MCF 10A (cell line): ENCODE data around the gene SYT2. TPM values are rescaled to one million over a fixed set of nuclear protein-coding genes. Genes with fewer than 3 reads are reported as not detected.
"Not testable (repeated sequence)": the region's sequence is repeated elsewhere in the genome, so short reads cannot be mapped to it uniquely, and the experiment has no call there.

Source experiments
- BruUV-seq: library from RNA; stranded (reverse); fragments of 400-500 nt; replicated peaks from 2 replicates; lab custom pipeline; 2021; lab: Mats Ljungman, UMichigan
- CTCF ChIA-PET: fragments of 300-600 bp; sonication (Branson Sonifier 250); formaldehyde crosslinking; extraction: SDS; loops from one replicate; lab custom pipeline; 2021; ENCODE audit warnings: antibody characterized with exemption, inconsistent platforms; lab: Yijun Ruan, JAX
- POLR2A ChIA-PET: fragments of 300-600, 350-650 bp; sonication (Branson Sonifier 250); formaldehyde crosslinking; extraction: SDS; loops from one replicate; lab custom pipeline; 2020; ENCODE audit warnings: antibody characterized with exemption, inconsistent platforms; lab: Yijun Ruan, JAX
- DNase-seq: peaks from one replicate; pipeline ENCODE4 v3.0.0-alpha.2; 2018; ENCODE audit not compliant: unreplicated experiment
- H3K27ac Mint-ChIP-seq: one replicate; pipeline ENCODE4 v1.8.0; 2022; ENCODE audit warnings: mild to moderate bottlenecking, low read depth, mixed read lengths; ENCODE audit not compliant: unreplicated experiment
- H3K27me3 Mint-ChIP-seq: one replicate; pipeline ENCODE4 v1.8.0; 2022; ENCODE audit warnings: mixed read lengths; ENCODE audit not compliant: insufficient read depth, unreplicated experiment
- H3K36me3 Mint-ChIP-seq: one replicate; pipeline ENCODE4 v1.8.0; 2022; ENCODE audit warnings: mild to moderate bottlenecking, moderate library complexity, mixed read lengths; ENCODE audit not compliant: insufficient read depth, unreplicated experiment
- H3K4me1 Mint-ChIP-seq: one replicate; pipeline ENCODE4 v1.8.0; 2022; ENCODE audit warnings: mixed read lengths; ENCODE audit not compliant: insufficient read depth, unreplicated experiment
- H3K4me3 Mint-ChIP-seq: one replicate; pipeline ENCODE4 v1.8.0; 2022; ENCODE audit warnings: mild to moderate bottlenecking, moderate library complexity, mixed read lengths; ENCODE audit not compliant: unreplicated experiment
- H3K9me3 Mint-ChIP-seq: one replicate; pipeline ENCODE4 v1.8.0; 2022; ENCODE audit warnings: mixed read lengths; ENCODE audit not compliant: unreplicated experiment
- CTCF ChIP-seq: fragments of 200-600 bp; IDR thresholded peaks from one replicate; pipeline ENCODE4 v1.8.0; 2022; ENCODE audit warnings: antibody characterized with exemption, mild to moderate bottlenecking; ENCODE audit not compliant: unreplicated experiment
- intact Hi-C: fragments of 100-400 bp; cut with micrococcal nuclease; formaldehyde crosslinking; loops from 2 replicates; pipeline ENCODE4 v1.14.1; 2022
- total RNA-seq: library from RNA; stranded (reverse); gene quantifications from 2 replicates; pipeline ENCODE4 v1.2.3, GENCODE V29; 2022

Gene SYT2
- total RNA-seq, 1 experiment from 2014 or later, result not detected

- intact Hi-C loops, result loop anchor here (1.0 kb wide), 1 partner anchor 123 kb away; no protein-coding TSS in a partner anchor
These were observed 85.5 kb downstream of the SYT2 start for GRCh38 chr1:202624781-202625108.

DNA sequence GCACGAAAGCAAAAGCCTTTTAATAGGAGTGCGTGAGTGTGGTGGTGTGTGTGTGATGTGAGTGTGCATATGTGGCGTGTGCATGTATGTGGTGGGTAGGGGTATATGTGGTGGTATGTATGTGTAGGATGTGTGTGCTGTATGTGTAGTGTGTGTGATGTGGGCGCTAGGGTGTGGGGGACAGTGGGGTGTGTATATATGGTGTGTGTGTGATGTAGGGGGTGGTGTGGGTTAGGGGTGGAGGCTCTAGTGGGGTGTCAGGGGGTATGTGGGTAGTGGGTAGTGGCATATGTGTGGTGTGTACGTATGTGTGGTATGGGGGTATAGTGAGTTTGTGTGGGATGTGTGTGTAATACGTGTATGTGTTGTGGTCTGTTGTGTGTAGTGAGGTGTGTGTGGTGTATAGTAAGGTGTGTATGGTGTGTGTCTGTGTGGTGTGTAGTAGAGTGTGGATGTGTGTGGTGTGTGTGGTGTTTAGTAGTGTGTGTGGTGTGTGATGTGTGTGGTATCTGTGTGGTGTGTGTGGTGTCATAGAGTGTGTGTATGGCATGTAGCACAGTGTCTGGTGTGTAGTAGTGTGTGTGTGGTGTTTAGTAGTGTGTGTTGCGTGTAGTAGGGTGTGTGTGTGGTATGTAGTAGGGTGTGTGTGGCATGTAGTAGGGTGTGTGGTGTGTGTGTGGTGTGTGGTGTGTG is 86.0 kb downstream of the SYT2 start:
- Mint-ChIP-seq H3K4me3 (no peak overlapping the region), H3K36me3 (no peaks in the 10 kb centered on the region), H3K27ac (no peak overlapping the region), H3K27me3 (peaks cover 6% of the 10 kb centered on the region), H3K4me1 (no peaks in the 10 kb centered on the region), H3K9me3 (no peaks in the 10 kb centered on the region)
- intact Hi-C loops, result no loop called here
- no TSS peak for BruUV-seq
- CTCF ChIA-PET, result interaction anchor here (0.7 kb wide), 1 partner anchor 9 kb away, joined by 3 read pairs; no protein-coding TSS in a partner anchor
- TF ChIP-seq CTCF, result no peak
- POLR2A ChIA-PET, result interaction anchor here (1.0 kb wide), 1 partner anchor 118 kb away, joined by 3 read pairs; no protein-coding TSS in a partner anchor
- no peak for DNase-seq

More at GRCh38 chr1:202624781-202625108, 85.5 kb downstream of the SYT2 start:
- Mint-ChIP-seq H3K4me3 (no peak overlapping the region), H3K9me3 (no peaks in the 10 kb centered on the region), H3K4me1 (no peaks in the 10 kb centered on the region), H3K36me3 (no peaks in the 10 kb centered on the region), H3K27me3 (peaks cover 12% of the 10 kb centered on the region), H3K27ac (no peak overlapping the region)
- no peak for DNase-seq
- TF ChIP-seq CTCF, result no peak
- ChIA-PET CTCF (interaction anchor here (1.4 to 2.4 kb wide), 2 partner anchors 10 to 24 kb away, joined by 4 to 9 read pairs; no protein-coding TSS in a partner anchor), POLR2A (no interaction called here)
- no TSS peak for BruUV-seq

GRCh38 chr1:202623476-202623875 is 86.8 kb downstream of the SYT2 start:
- H3K27ac Mint-ChIP-seq, intact Hi-C loops, H3K36me3 Mint-ChIP-seq, H3K4me1 Mint-ChIP-seq, H3K27me3 Mint-ChIP-seq, H3K9me3 Mint-ChIP-seq, DNase-seq, BruUV-seq, H3K4me3 Mint-ChIP-seq: not testable (repeated sequence)
- ChIA-PET CTCF (interaction anchor here (0.7 to 1.1 kb wide), 5 partner anchors 9 to 162 kb away, joined by 3 to 4 read pairs (median 3); no protein-coding TSS in a partner anchor), POLR2A (interaction anchor here (1.0 kb wide), 1 partner anchor 118 kb away, joined by 3 read pairs; no protein-coding TSS in a partner anchor)

- Mint-ChIP-seq H3K4me1 (peaks cover 6% of the 10 kb centered on the region), H3K9me3 (no peaks in the 10 kb centered on the region), H3K27ac (no peak overlapping the region), H3K36me3 (no peaks in the 10 kb centered on the region), H3K27me3 (no peaks in the 10 kb centered on the region), H3K4me3 (no peak overlapping the region)
- ChIA-PET CTCF (interaction anchor here (0.7 to 1.1 kb wide), 4 partner anchors 23 to 162 kb away, joined by 3 to 4 read pairs (median 3); no protein-coding TSS in a partner anchor), POLR2A (no interaction called here)
- no TSS peak for BruUV-seq
- DNase-seq, result peak; percentile 21
- intact Hi-C loops, result no loop called here
- no peak for TF ChIP-seq CTCF
These were observed 87.2 kb downstream of the SYT2 start for GRCh38 chr1:202623075-202623474.
